ENCODE data around the gene SHB.

Gene SHB
- 1.1 to 4.1 reads per million in 2 donors for total RNA-seq

GRCh38 chr9:38068701-38069628, at the start of gene SHB:
Gene SHB, minus strand, starts transcription at chr9:38069227. Its CDS starts 582 bp downstream, at chr9:38068645.
- peak; percentile 65 to 86 (median 74) for DNase-seq

- no peak for DNase-seq
Measured at GRCh38 chr9:38117651-38118050, 48.6 kb upstream of the SHB start.

GRCh38 chr9:38114905-38115304, 45.9 kb upstream of the SHB start:
- no peak for DNase-seq

- no peak for DNase-seq
Measured at GRCh38 chr9:38112456-38112855, 43.4 kb upstream of the SHB start.

- DNase-seq = no peak
Measured at GRCh38 chr9:38112049-38112448, 43.0 kb upstream of the SHB start.

- no peak for DNase-seq
Measured at GRCh38 chr9:38110476-38110875, 41.4 kb upstream of the SHB start.

- DNase-seq = no peak
Measured at GRCh38 chr9:38109601-38110000, 40.6 kb upstream of the SHB start.

GRCh38 chr9:38108326-38108725, 39.3 kb upstream of the SHB start:
- DNase-seq = no peak

GRCh38 chr9:38107811-38108304, 38.8 kb upstream of the SHB start:
- no peak for DNase-seq

- no peak for DNase-seq
Measured at GRCh38 chr9:38107405-38107804, 38.4 kb upstream of the SHB start.

GRCh38 chr9:38106488-38106887, 37.5 kb upstream of the SHB start:
- no peak for DNase-seq

- DNase-seq = no peak
Measured at GRCh38 chr9:38103340-38103739, 34.3 kb upstream of the SHB start.

- no peak for DNase-seq
Measured at GRCh38 chr9:38101423-38101822, 32.4 kb upstream of the SHB start.

- no peak for DNase-seq
Measured at GRCh38 chr9:38096238-38096805, 27.3 kb upstream of the SHB start.

- no peak for DNase-seq
Measured at GRCh38 chr9:38094165-38094564, 25.1 kb upstream of the SHB start.

GRCh38 chr9:38092656-38093055, 23.6 kb upstream of the SHB start:
- DNase-seq = no peak

GRCh38 chr9:38092200-38092524, 23.1 kb upstream of the SHB start:
- DNase-seq = no peak

- no peak for DNase-seq
Measured at GRCh38 chr9:38091310-38092199, 22.5 kb upstream of the SHB start.

GRCh38 chr9:38090170-38090569, 21.1 kb upstream of the SHB start:
- no peak for DNase-seq

GRCh38 chr9:38089387-38090165, 20.5 kb upstream of the SHB start:
- DNase-seq = no peak

- peak in 4 of 5 experiments; percentile 27 to 59 (median 50) for DNase-seq
Measured at GRCh38 chr9:38088006-38088925, 19.2 kb upstream of the SHB start.
